GM12801 (cell line): Measurements from ENCODE around the gene EPB41L3.

Source experiments
- TF ChIP-seq, protein P1 (sequence below): IDR thresholded peaks from one replicate; pipeline ENCODE4 v1.5.1; 2011; ENCODE audit warnings: control low read depth; ENCODE audit not compliant: insufficient read length; ENCODE audit errors: extremely low read depth

EPB41L3 gene

DNA sequence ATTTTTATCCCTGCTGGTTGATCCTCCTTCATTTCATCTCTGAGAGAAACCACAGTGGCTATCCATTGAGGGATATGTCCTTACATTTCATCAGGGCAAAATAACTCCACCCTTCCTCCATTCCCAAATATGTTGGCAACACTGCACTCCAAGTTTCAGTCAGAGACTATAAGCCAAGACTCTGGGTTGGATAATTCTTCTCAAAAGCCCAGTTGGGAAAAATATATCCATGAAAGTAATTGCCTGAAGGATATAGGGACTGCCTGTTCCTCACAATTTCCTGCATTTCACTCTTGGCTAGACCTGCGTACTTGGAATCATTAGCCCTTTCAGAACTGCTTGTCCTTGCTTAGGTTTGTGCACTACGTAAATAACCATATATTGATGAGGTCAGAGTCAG lies 27.9 kb upstream of the EPB41L3 start:
- TF ChIP-seq, protein P1, sequence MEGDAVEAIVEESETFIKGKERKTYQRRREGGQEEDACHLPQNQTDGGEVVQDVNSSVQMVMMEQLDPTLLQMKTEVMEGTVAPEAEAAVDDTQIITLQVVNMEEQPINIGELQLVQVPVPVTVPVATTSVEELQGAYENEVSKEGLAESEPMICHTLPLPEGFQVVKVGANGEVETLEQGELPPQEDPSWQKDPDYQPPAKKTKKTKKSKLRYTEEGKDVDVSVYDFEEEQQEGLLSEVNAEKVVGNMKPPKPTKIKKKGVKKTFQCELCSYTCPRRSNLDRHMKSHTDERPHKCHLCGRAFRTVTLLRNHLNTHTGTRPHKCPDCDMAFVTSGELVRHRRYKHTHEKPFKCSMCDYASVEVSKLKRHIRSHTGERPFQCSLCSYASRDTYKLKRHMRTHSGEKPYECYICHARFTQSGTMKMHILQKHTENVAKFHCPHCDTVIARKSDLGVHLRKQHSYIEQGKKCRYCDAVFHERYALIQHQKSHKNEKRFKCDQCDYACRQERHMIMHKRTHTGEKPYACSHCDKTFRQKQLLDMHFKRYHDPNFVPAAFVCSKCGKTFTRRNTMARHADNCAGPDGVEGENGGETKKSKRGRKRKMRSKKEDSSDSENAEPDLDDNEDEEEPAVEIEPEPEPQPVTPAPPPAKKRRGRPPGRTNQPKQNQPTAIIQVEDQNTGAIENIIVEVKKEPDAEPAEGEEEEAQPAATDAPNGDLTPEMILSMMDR: no peak

DNA sequence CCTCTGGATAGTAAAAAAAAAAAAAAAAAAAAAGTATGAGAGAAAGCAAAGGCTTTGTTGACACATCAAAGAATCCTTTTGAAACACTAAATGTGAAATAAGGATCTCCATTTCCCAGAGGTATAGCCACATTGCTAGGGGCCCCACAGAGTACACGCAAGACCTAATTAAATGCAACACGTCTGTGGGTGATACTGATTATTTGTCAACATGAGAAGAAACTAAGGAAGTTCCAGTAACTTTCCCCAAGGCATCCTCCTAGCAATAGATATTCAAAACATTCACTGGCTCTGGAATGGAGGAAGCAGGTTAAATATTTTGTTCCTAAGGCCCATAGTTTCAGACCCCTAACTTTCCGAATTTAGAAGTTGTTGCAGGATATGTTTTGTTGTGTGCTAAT lies 24.6 kb upstream of the EPB41L3 start:
- TF ChIP-seq, protein P1: no peak

DNA sequence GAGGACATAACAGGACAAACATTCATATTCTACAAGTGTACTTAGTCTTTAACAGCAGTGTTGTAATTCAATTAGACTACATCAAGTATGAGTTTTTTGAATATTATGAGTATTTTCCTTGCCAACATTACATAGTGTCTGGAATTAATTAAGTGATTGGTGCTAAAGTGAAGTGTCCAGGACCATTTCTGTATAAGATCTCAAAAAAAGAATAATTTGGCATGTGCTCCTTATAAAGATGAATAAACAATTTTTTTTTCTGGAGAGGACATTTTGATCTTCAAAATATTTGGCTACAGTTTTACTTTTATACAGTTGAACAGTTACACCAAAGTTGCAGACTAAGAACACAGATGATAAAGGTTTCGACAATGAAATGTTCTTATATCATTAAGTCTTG lies 15.1 kb upstream of the EPB41L3 start:
- TF ChIP-seq, protein P1: no peak

DNA sequence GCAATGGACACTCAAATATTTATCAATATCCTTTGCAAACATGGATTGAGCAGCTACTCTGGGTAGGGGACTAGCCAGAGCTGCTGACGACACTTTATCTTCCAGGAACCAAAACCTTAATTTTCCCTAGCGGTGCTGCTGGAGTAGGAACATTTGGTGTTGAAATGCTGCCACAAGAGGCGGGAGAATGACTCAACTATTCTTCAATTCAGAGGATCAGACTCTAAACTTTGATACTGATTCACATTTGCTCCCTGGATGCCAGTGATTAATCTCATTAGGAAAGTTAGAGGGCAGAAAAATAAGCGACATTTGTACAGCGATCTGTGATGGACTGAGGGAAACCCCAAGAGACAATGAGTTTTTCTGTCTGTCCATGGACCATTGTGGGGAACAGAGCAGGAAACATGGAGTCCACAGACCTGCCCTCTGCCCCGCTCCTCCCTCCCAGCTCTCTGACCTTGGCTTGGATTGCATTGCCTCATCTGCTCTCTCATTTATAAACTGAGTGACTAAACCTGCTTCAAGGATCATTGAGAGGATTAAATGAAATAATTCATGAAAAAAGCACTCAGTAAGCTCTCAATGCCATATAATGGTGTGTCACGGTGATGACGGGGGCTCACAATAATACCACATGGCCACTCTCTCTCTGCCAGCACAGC lies 12.6 kb upstream of the EPB41L3 start:
- TF ChIP-seq, protein P1: no peak

DNA sequence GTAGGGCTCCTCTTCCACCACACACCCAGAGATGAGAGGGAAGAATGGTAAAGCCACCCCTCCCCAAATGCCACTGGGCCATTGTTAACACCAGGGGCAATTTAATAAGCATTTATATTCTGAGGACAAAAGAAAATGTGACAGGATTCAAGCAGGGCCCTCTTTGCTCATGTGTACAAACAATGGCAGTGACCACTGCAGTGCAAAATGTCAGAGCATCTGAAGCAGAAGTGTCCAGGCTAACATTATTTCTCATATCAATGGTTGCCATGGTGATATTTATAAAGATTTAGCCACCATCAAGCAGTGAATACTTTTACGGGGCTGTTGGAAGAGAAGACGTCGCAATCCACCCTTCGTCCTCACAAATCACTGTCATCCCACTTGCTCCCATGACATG lies 10.8 kb upstream of the EPB41L3 start:
- TF ChIP-seq, protein P1: no peak

DNA sequence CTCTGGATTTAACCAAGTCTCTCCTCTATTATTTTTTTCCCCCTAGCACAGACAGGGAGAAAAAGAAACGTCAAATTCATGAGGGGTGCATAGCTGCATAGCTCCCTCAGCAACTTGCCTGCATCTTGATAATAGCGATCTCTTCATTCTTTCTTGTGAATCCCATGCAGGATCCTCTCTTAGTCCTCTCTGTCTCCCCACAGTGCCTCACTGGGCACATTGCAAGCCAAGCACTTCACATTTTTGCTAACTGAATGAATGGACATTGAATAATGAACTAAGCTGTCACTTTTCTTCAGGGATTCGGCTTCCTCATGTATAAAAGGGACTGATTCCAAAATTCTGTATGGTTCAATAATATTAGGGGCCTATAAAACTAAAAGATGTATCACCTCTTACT lies 2.9 kb upstream of the EPB41L3 start:
- TF ChIP-seq, protein P1: no peak

DNA sequence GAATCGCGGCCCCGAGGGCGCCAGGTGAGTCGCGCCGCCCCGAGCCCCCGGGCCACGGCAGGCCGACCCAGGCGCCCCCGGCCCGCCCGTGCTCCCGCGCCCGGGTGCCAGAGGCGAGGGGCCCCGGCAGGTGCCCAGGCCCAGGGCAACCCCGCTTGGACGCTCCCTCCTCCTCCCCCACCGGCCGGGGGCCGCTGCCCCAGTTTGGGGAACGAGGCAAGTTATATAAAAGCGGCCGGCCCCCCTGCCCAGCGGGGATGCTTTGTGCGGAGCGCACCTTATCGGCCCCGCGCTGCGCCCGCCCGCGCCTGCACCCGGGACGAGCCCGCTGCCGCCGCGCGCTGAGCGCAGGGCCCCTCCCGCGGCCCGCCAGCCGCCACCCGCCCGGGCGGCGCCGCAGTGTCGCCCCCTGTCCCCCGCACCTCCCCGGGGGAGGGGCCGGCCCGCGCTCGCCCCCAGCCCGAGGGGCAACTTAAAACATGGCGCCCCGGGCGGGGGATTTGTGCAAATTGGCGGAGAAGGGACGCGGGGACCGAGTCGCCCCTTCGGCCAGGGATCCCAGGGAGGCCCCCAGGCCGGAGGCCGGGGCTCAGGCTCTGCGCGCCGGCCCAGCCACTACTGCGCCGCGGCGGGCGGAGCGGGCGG lies 639 bp downstream of the EPB41L3 start:
- TF ChIP-seq, protein P1: no peak
